BJ (cell line): ENCODE data around the gene TTC23. TPM values are rescaled to one million over a fixed set of nuclear protein-coding genes. Genes with fewer than 3 reads are reported as not detected.

Source experiments
- CTCF ChIA-PET: fragments of 350-600 bp; formaldehyde crosslinking; extraction: SDS; loops from one replicate; lab custom pipeline; 2021; ENCODE audit warnings: antibody characterized with exemption, inconsistent platforms; lab: Yijun Ruan, JAX
- POLR2A ChIA-PET: fragments of 300-600 bp; sonication (Branson Sonifier 250); formaldehyde crosslinking; extraction: SDS; loops from one replicate; lab custom pipeline; 2021; ENCODE audit warnings: antibody characterized with exemption; lab: Charles Lee
- DNase-seq: peaks from one replicate; pipeline ENCODE4 v3.0.0-alpha.2; 2011; ENCODE audit warnings: low read depth
- H3K27me3 ChIP-seq: 2 replicates; pipeline ENCODE4 v1.6.0; 2011; ENCODE audit warnings: low read length; ENCODE audit not compliant: control insufficient read depth, insufficient read depth
- H3K36me3 ChIP-seq: 2 replicates; pipeline ENCODE4 v1.5.1; 2011; ENCODE audit warnings: low read length; ENCODE audit not compliant: control insufficient read depth, insufficient read depth
- H3K4me3 ChIP-seq: 2 replicates; pipeline ENCODE4 v1.5.1; 2011; ENCODE audit warnings: low read depth, mild to moderate bottlenecking, control low read depth, low read length
- polyA plus RNA-seq: library from polyadenylated mRNA; depleted of rRNA; stranded (reverse); fragments of >200 nt; gene quantifications from 2 replicates; pipeline ENCODE4 v1.2.3, GENCODE V29; 2011
- TF ChIP-seq, protein P1 (sequence below): IDR thresholded peaks from 2 replicates; pipeline ENCODE4 v1.5.1; 2011; ENCODE audit warnings: low read depth, mild to moderate bottlenecking, control low read depth, inconsistent platforms, low read length, moderate library complexity; ENCODE audit not compliant: insufficient read depth

TTC23 gene
- polyA plus RNA-seq, 1 experiment = 3.6 TPM

- ChIA-PET POLR2A (no interaction called here), CTCF (interaction anchor here (0.8 to 1.1 kb wide), 2 partner anchors 69 to 79 kb away, joined by 4 read pairs; no protein-coding TSS in a partner anchor)
- H3K27me3 ChIP-seq = no peaks in the 10 kb centered on the region
- TF ChIP-seq, protein P1, sequence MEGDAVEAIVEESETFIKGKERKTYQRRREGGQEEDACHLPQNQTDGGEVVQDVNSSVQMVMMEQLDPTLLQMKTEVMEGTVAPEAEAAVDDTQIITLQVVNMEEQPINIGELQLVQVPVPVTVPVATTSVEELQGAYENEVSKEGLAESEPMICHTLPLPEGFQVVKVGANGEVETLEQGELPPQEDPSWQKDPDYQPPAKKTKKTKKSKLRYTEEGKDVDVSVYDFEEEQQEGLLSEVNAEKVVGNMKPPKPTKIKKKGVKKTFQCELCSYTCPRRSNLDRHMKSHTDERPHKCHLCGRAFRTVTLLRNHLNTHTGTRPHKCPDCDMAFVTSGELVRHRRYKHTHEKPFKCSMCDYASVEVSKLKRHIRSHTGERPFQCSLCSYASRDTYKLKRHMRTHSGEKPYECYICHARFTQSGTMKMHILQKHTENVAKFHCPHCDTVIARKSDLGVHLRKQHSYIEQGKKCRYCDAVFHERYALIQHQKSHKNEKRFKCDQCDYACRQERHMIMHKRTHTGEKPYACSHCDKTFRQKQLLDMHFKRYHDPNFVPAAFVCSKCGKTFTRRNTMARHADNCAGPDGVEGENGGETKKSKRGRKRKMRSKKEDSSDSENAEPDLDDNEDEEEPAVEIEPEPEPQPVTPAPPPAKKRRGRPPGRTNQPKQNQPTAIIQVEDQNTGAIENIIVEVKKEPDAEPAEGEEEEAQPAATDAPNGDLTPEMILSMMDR = no peak
- H3K4me3 ChIP-seq = no peak overlapping the region
- DNase-seq = no peak
- peaks cover 3% of the 10 kb centered on the region for H3K36me3 ChIP-seq
These were observed 69.1 kb downstream of the TTC23 start for GRCh38 chr15:99180086-99180963.

- Histone ChIP-seq H3K36me3 (0 out of 2 replicates have a peak, but pooled peaks cover 3% of the 10 kb centered on the region), H3K27me3 (no peaks in the 10 kb centered on the region), H3K4me3 (no peak overlapping the region)
- ChIA-PET CTCF (no interaction called here), POLR2A (no interaction called here)
- no peak for DNase-seq
- TF ChIP-seq, protein P1 = no peak
These were observed 71.7 kb downstream of the TTC23 start for GRCh38 chr15:99177679-99178078.

DNA sequence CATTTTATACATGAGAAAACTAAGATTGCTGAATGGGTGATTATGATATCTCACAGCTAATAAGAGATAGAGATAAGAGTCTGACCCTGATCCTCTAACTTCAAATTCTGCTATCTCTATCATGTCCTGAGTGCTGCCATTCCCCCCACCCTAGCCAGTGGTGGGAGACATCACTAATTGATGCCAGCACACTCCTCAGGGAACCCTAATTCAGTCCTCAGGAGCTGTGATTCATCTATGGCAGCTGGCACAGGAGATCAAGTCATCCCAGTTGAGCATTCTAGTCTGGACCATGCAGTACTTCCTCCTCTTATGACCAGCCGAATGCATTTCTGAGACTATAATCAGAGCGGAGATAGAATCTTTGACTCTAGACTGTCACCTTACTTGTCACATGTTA lies 72.6 kb downstream of the TTC23 start:
- TF ChIP-seq, protein P1 = no peak
- Histone ChIP-seq H3K27me3 (no peaks in the 10 kb centered on the region), H3K36me3 (0 out of 2 replicates have a peak, but pooled peaks cover 3% of the 10 kb centered on the region), H3K4me3 (no peak overlapping the region)
- DNase-seq = no peak
- ChIA-PET CTCF (interaction anchor here (1.6 kb wide), 1 partner anchor 31 kb away, joined by 3 read pairs; no protein-coding TSS in a partner anchor), POLR2A (no interaction called here)

DNA sequence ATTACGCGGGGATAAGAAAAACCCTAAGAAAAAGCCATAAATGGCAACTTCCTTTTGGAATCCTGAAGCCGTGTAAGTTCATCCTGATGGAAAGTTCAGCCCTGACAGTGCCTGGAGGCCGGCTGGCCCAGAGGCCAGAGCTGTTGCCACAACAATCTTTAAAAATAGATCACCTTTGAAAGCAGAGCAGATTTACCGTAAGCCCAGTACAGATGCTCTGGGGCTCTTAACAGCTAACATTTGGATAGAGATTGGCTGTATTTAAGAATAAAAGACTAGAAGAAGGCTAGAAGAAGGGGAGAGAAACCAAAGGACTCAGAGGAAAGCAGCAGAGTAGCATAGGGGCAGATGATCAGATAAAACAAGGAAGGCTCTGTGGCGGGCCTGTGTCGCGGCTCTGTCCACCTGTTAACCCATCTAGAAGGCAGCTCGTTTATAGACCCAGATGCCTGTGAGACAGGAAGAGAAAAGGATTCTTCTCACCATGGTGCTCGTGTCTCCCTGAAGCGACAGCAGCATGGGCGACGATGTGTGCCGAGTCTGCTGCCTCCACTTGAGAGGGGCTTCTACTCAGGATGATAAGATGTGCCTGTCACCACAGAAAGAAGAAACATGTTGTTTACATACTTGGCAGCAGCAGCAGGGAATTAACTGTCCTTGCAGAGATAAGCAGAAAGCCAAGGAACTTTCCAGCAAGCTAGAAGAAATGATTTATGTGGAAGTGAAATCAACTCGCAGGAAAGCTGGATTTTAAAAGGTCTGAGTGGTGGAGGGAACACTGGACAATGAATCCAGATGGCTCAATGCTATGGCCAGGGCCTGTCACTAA lies 74.6 kb downstream of the TTC23 start:
- CTCF ChIA-PET = interaction anchor here (0.5 to 1.1 kb wide), 4 partner anchors 11 to 70 kb away, joined by 3 read pairs; partner anchors contain the start of gene SYNM
- DNase-seq = no peak

More for the DNA sequence above, 74.6 kb downstream of the TTC23 start:
- POLR2A ChIA-PET = no interaction called here
- H3K4me3 ChIP-seq = no peak overlapping the region
- TF ChIP-seq, protein P1 = no peak
- H3K36me3 ChIP-seq = peaks cover 4% of the 10 kb centered on the region; the same call in 1 of the 2 replicates
- H3K27me3 ChIP-seq = no peaks in the 10 kb centered on the region
